Measurements from ENCODE around the gene SMARCD3.

DNA sequence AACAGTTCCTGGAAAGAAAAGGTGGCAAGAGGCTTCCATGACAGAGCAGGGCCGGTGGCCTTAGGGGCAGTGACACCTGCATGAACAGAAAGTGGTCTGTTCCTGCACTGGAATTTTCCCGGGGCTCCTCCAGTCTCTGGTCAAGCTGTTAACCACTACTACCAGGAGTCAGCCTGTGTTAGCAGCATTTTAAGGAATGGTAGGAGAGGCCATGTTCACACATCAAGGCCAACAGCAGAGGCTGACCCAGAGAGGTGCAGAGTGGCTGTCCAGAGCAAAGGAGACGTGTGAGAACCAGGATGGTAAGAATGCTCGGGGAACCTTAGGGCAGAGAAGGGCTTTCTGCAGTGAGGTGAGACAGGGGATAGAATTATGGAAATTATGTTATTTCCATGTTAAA lies 46.7 kb downstream of the SMARCD3 start:
- TF ChIP-seq FOXA3 (CRISPR knock-in tag; conservative IDR thresholded peaks at IDR 0.05 in 1 of 2, IDR thresholded peaks at IDR 0.05 in 1 of 2) (no peak), SMARCE1 (IDR thresholded peaks at IDR 0.05) (no peak), MTA3 (IDR thresholded peaks at IDR 0.05; ENCODE audit: borderline replicate concordance) (no peak), MEF2A (IDR thresholded peaks at IDR 0.05; ENCODE audit: control insufficient read depth, low read depth, low read length) (no peak), SMAD3 (CRISPR knock-in tag; conservative IDR thresholded peaks at IDR 0.05) (no peak), FOXA1 (IDR thresholded peaks at IDR 0.05; ENCODE audit: borderline replicate concordance) (no peak), POLR2AphosphoS2 (IDR thresholded peaks at IDR 0.05; ENCODE audit: low read length) (no peak), NR2C2 (CRISPR knock-in tag; IDR thresholded peaks at IDR 0.05) (no peak), NR2C2 (tag; IDR thresholded peaks at IDR 0.05) (no peak), ZNF586 (CRISPR knock-in tag; conservative IDR thresholded peaks at IDR 0.05) (no peak)
- TF ChIP-seq, protein P1, sequence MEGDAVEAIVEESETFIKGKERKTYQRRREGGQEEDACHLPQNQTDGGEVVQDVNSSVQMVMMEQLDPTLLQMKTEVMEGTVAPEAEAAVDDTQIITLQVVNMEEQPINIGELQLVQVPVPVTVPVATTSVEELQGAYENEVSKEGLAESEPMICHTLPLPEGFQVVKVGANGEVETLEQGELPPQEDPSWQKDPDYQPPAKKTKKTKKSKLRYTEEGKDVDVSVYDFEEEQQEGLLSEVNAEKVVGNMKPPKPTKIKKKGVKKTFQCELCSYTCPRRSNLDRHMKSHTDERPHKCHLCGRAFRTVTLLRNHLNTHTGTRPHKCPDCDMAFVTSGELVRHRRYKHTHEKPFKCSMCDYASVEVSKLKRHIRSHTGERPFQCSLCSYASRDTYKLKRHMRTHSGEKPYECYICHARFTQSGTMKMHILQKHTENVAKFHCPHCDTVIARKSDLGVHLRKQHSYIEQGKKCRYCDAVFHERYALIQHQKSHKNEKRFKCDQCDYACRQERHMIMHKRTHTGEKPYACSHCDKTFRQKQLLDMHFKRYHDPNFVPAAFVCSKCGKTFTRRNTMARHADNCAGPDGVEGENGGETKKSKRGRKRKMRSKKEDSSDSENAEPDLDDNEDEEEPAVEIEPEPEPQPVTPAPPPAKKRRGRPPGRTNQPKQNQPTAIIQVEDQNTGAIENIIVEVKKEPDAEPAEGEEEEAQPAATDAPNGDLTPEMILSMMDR (IDR thresholded peaks at IDR 0.05 in 2 of 3, conservative IDR thresholded peaks at IDR 0.05 in 1 of 3; ENCODE audit: insufficient read depth in 2 of 3, low read depth in 1 of 3, low read length in 3 of 3): no peak
- TF ChIP-seq, protein P2, sequence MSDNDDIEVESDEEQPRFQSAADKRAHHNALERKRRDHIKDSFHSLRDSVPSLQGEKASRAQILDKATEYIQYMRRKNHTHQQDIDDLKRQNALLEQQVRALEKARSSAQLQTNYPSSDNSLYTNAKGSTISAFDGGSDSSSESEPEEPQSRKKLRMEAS (CRISPR knock-in tag; IDR thresholded peaks at IDR 0.05): no peak

All from K562 (cell line).